Heart left ventricle (tissue), 13 donors: ENCODE results near the gene STXBP6.

ENCODE experiments used
- CTCF ChIP-seq, 12 donors: fragments of 200-600 bp; sonication (generic) in 4 of 12; IDR thresholded peaks; one replicate each; pipeline versions ENCODE4 v1.5.0 to v1.8.0; 2018 to 2022; ENCODE audit warnings: antibody characterized with exemption in 12 of 12, mild to moderate bottlenecking in 5 of 12
- POLR2A ChIP-seq, 2 donors: fragments of 450-650 bp; IDR thresholded peaks; one replicate each; pipeline ENCODE4 v1.6.1; 2017; ENCODE audit warnings: antibody characterized with exemption in 2 of 2, mild to moderate bottlenecking in 2 of 2, moderate library complexity in 2 of 2
- donor health status: ischemic (EF 13 %, LVEDD 7.1; RV severe dilation, severe dysfunction).
- donor health status: DM: no; HTN: yes; CAD: no.
- donor health status: DM: no; HTN: no; CAD: no.
- donor health status: ischemic (EF 25% LVEDD 6.9; RV normal size, moderate dysfunction).
- donor health status: ischemic (EF 25% LVEDD 5.7; RV mildly dilated, moderate dysfunction).
- donor health status: ischemic (EF 35%, LVEDD 5.7; RV mildly dilated, moderate dysfunction).
- donor health status: nonischemic (EF 11% LVEDD 7.7; RV severe dilation, severe dysfunction).
- donor health status: DM: yes; HTN: yes; CAD: no.
- donor health status: PGD.
- donor health status: ischemic (EF 29% LVEDD 5.4; RV normal size, mild dysfunction).
- donor health status: nonischemic (EF 23%, LVEDD 6.1; RV moderate dilation, normal function).

GRCh38 chr14:24964591-24964990 is 85.4 kb downstream of the STXBP6 start:
- TF ChIP-seq CTCF (IDR thresholded peaks at IDR 0.05) (no peak), POLR2A (IDR thresholded peaks at IDR 0.05) (no peak)
